ENCODE data around the gene ICOSLG.
"Not testable (repeated sequence)": the region's sequence is repeated elsewhere in the genome, so short reads cannot be mapped to it uniquely, and the experiment has no call there.

The ICOSLG gene

GRCh38 chr21:44196212-44197155, 44.3 kb downstream of the ICOSLG start:
- H3K27me3 ChIP-seq (ENCODE audit: control insufficient read depth in 1 of 2, insufficient read depth in 2 of 2, low read length in 2 of 2); H3K27ac ChIP-seq (ENCODE audit: low read length); H3K4me1 ChIP-seq (ENCODE audit: control insufficient read depth, insufficient read depth, low read length); H3K4me3 ChIP-seq (ENCODE audit: low read length in 2 of 2); H3K36me3 ChIP-seq (ENCODE audit: control insufficient read depth in 2 of 2, insufficient read depth in 2 of 2, low read length in 2 of 2); H3K9me3 ChIP-seq (ENCODE audit: control insufficient read depth in 2 of 2, low read length in 2 of 2); H3K9ac ChIP-seq (ENCODE audit: low read length in 2 of 2): not testable (repeated sequence)

GRCh38 chr21:44194888-44195287, 45.9 kb downstream of the ICOSLG start:
- H3K9ac ChIP-seq (ENCODE audit: low read length in 2 of 2); H3K36me3 ChIP-seq (ENCODE audit: control insufficient read depth in 2 of 2, insufficient read depth in 2 of 2, low read length in 2 of 2): not testable (repeated sequence)

GRCh38 chr21:44194451-44194850, 46.3 kb downstream of the ICOSLG start:
- H3K27ac ChIP-seq (ENCODE audit: low read length); H3K9ac ChIP-seq (ENCODE audit: low read length in 2 of 2); H3K36me3 ChIP-seq (ENCODE audit: control insufficient read depth in 2 of 2, insufficient read depth in 2 of 2, low read length in 2 of 2); H3K9me3 ChIP-seq (ENCODE audit: control insufficient read depth in 2 of 2, low read length in 2 of 2); H3K4me3 ChIP-seq (ENCODE audit: low read length in 2 of 2); H3K27me3 ChIP-seq (ENCODE audit: control insufficient read depth in 1 of 2, insufficient read depth in 2 of 2, low read length in 2 of 2); H3K4me1 ChIP-seq (ENCODE audit: control insufficient read depth, insufficient read depth, low read length): not testable (repeated sequence)

More at GRCh38 chr21:44194888-44195287, 45.9 kb downstream of the ICOSLG start:
- H3K9me3 ChIP-seq (ENCODE audit: control insufficient read depth in 2 of 2, low read length in 2 of 2); H3K27me3 ChIP-seq (ENCODE audit: control insufficient read depth in 1 of 2, insufficient read depth in 2 of 2, low read length in 2 of 2); H3K4me1 ChIP-seq (ENCODE audit: control insufficient read depth, insufficient read depth, low read length); H3K27ac ChIP-seq (ENCODE audit: low read length); H3K4me3 ChIP-seq (ENCODE audit: low read length in 2 of 2): not testable (repeated sequence)

DNA sequence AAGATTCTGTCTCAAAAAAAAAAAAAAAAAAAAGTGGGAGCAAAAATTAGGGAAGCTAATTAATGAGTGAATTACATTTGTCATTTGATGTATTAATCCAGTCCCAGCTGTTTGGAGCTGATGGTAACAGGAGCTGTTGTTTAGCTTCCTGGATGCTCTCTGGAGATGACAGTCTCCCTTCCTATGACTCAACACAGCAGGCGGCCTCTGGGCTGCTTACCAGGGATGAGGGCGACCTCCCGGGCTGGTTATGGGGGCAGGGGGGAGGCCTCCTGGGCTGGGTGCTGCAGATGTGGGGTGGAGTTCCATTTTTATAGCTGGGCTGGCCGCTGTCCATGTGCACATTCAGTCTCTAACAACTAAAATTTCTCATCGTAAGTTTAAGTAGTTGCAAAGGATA, 47.6 kb downstream of the ICOSLG start:
- not testable (repeated sequence) for H3K9ac ChIP-seq (ENCODE audit: low read length in 2 of 2); H3K9me3 ChIP-seq (ENCODE audit: control insufficient read depth in 2 of 2, low read length in 2 of 2); H3K4me3 ChIP-seq (ENCODE audit: low read length in 2 of 2); H3K4me1 ChIP-seq (ENCODE audit: control insufficient read depth, insufficient read depth, low read length); H3K27ac ChIP-seq (ENCODE audit: low read length); H3K36me3 ChIP-seq (ENCODE audit: control insufficient read depth in 2 of 2, insufficient read depth in 2 of 2, low read length in 2 of 2); H3K27me3 ChIP-seq (ENCODE audit: control insufficient read depth in 1 of 2, insufficient read depth in 2 of 2, low read length in 2 of 2)

DNA sequence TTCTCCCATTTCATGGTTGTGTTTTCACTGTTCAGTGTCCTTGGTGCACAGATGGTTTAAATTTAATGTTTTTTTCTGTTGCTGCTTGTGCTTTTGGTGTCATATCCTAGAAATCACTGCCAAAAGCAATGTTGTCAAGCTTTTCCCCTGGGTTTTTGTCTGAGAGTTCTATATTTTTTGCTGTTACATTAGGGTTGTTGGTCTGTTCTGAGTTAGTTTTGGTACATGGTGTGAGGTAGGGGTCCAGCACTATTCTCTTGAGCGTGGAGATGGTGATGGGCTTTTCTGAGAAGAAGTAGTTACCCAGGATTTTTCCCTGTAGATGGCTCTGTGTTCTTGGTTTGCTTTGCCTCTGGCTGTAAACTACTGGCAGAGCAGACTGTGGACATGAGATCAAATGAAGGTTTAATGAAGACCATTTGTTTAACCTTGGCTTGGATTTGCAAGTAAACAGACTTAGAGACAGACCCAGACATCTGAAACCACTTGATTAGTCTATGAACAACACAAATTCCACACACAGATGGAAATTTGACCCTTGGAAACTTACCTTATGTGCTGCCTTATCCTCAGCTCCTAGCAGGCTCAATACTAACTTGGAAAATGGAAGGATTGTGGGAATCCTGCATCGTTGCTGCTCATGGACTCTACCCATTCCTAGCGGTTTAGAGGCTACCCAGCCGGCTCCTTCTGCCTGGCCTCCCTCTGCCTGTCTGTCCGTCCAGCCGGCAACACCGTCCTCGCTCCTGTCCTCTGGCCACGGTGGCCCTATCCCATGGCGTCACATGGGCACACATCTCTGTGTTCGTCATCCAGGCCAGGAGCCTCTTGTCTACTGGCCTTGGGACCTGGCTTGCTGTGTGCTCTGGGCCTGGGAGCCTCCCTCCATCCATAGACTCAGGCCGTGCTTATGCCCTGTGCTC, 50.1 kb downstream of the ICOSLG start:
- not testable (repeated sequence) for H3K27ac ChIP-seq (ENCODE audit: low read length); H3K4me1 ChIP-seq (ENCODE audit: control insufficient read depth, insufficient read depth, low read length); H3K9me3 ChIP-seq (ENCODE audit: control insufficient read depth in 2 of 2, low read length in 2 of 2); H3K36me3 ChIP-seq (ENCODE audit: control insufficient read depth in 2 of 2, insufficient read depth in 2 of 2, low read length in 2 of 2); H3K9ac ChIP-seq (ENCODE audit: low read length in 2 of 2); H3K27me3 ChIP-seq (ENCODE audit: control insufficient read depth in 1 of 2, insufficient read depth in 2 of 2, low read length in 2 of 2); H3K4me3 ChIP-seq (ENCODE audit: low read length in 2 of 2)

DNA sequence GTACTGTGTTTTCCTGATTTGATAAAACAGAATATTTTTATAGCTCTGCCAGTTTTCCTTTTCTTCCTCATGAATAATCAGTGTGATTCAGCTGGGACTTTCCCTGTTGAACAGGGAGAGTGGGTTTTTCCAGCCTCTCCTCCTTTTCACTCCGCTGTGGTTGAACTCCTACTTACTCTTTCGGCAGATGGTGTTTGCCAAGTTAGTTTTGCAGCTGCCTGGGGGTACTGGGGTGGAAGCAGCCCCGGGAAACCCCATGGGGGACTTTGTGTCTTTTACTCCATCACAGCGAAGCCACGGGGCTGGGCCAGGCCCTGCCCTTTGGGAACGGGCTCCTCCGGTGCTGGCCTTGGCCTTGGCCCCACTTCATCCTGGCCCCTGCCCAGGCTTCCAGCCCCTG, 55.9 kb downstream of the ICOSLG start:
- H3K4me3 ChIP-seq (ENCODE audit: low read length in 2 of 2); H3K4me1 ChIP-seq (ENCODE audit: control insufficient read depth, insufficient read depth, low read length); H3K27me3 ChIP-seq (ENCODE audit: control insufficient read depth in 1 of 2, insufficient read depth in 2 of 2, low read length in 2 of 2); H3K9me3 ChIP-seq (ENCODE audit: control insufficient read depth in 2 of 2, low read length in 2 of 2); H3K27ac ChIP-seq (ENCODE audit: low read length); H3K9ac ChIP-seq (ENCODE audit: low read length in 2 of 2); H3K36me3 ChIP-seq (ENCODE audit: control insufficient read depth in 2 of 2, insufficient read depth in 2 of 2, low read length in 2 of 2): not testable (repeated sequence)

DNA sequence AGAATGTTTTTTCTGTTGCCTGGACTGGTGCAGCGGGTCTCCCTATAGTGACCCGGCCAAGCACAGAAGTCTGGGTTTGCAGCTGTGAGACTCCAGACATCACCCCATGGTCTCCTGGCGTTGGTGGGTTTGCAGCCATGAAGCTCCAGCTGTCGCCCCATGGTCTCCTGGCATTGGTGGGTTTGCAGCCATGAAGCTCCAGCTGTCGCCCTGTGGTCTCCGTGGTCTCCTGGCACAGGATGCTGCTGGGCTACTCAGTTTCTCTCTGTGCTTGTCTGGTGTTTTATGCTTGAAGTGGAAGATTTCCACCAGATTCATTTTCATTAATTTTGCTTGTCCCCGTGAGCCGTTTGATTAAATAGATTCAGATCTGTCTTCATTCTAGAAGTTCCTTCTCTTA, 58.5 kb downstream of the ICOSLG start:
- not testable (repeated sequence) for H3K9me3 ChIP-seq (ENCODE audit: control insufficient read depth in 2 of 2, low read length in 2 of 2); H3K4me3 ChIP-seq (ENCODE audit: low read length in 2 of 2); H3K36me3 ChIP-seq (ENCODE audit: control insufficient read depth in 2 of 2, insufficient read depth in 2 of 2, low read length in 2 of 2); H3K27ac ChIP-seq (ENCODE audit: low read length); H3K9ac ChIP-seq (ENCODE audit: low read length in 2 of 2); H3K27me3 ChIP-seq (ENCODE audit: control insufficient read depth in 1 of 2, insufficient read depth in 2 of 2, low read length in 2 of 2); H3K4me1 ChIP-seq (ENCODE audit: control insufficient read depth, insufficient read depth, low read length)

- not testable (repeated sequence) for H3K36me3 ChIP-seq (ENCODE audit: control insufficient read depth in 2 of 2, insufficient read depth in 2 of 2, low read length in 2 of 2); H3K4me3 ChIP-seq (ENCODE audit: low read length in 2 of 2); H3K27ac ChIP-seq (ENCODE audit: low read length); H3K9me3 ChIP-seq (ENCODE audit: control insufficient read depth in 2 of 2, low read length in 2 of 2); H3K9ac ChIP-seq (ENCODE audit: low read length in 2 of 2); H3K4me1 ChIP-seq (ENCODE audit: control insufficient read depth, insufficient read depth, low read length); H3K27me3 ChIP-seq (ENCODE audit: control insufficient read depth in 1 of 2, insufficient read depth in 2 of 2, low read length in 2 of 2)
Measured at GRCh38 chr21:44181506-44181905, 59.2 kb downstream of the ICOSLG start.

DNA sequence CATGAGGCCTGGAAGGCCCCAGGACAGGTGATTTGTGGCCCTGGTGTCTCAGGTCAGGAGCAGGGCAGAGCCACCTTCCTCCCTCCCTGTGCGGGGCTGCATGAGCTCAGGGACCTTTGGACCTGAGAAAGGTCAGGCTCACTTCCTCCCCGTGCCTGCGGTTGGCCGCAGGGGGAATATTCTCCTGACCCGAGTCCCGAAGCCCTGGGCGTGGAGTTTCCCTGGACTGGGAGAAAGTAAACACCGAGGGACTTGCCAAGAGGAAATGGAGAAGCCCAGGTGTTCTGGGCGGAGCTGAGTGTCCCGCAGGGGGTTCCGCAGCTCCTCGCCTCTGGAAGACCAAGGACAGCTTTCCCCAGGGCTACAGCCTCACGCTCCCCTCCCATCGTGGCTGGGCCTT, 64.6 kb downstream of the ICOSLG start:
- not testable (repeated sequence) for H3K27ac ChIP-seq (ENCODE audit: low read length); H3K9ac ChIP-seq (ENCODE audit: low read length in 2 of 2); H3K4me1 ChIP-seq (ENCODE audit: control insufficient read depth, insufficient read depth, low read length); H3K9me3 ChIP-seq (ENCODE audit: control insufficient read depth in 2 of 2, low read length in 2 of 2); H3K36me3 ChIP-seq (ENCODE audit: control insufficient read depth in 2 of 2, insufficient read depth in 2 of 2, low read length in 2 of 2); H3K27me3 ChIP-seq (ENCODE audit: control insufficient read depth in 1 of 2, insufficient read depth in 2 of 2, low read length in 2 of 2); H3K4me3 ChIP-seq (ENCODE audit: low read length in 2 of 2)

GRCh38 chr21:44175189-44175588, 65.6 kb downstream of the ICOSLG start:
- H3K9ac ChIP-seq (ENCODE audit: low read length in 2 of 2); H3K9me3 ChIP-seq (ENCODE audit: control insufficient read depth in 2 of 2, low read length in 2 of 2); H3K27ac ChIP-seq (ENCODE audit: low read length); H3K27me3 ChIP-seq (ENCODE audit: control insufficient read depth in 1 of 2, insufficient read depth in 2 of 2, low read length in 2 of 2); H3K4me3 ChIP-seq (ENCODE audit: low read length in 2 of 2); H3K36me3 ChIP-seq (ENCODE audit: control insufficient read depth in 2 of 2, insufficient read depth in 2 of 2, low read length in 2 of 2); H3K4me1 ChIP-seq (ENCODE audit: control insufficient read depth, insufficient read depth, low read length): not testable (repeated sequence)
